SK-N-SH (cell line): ENCODE measurements around the gene CFAP221. TPM values are rescaled to one million over a fixed set of nuclear protein-coding genes. Genes with fewer than 3 reads are reported as not detected.
"Not testable (repeated sequence)": the region's sequence is repeated elsewhere in the genome, so short reads cannot be mapped to it uniquely, and the experiment has no call there.

Experiments
- CTCF ChIA-PET: fragments of 300-600, 350-600 bp; formaldehyde crosslinking; extraction: SDS; loops from one replicate; lab custom pipeline; 2021; lab: Yijun Ruan, JAX
- POLR2A ChIA-PET: fragments of 350-600 bp; sonication (Branson Sonifier 250); formaldehyde crosslinking; extraction: SDS; loops from one replicate; lab custom pipeline; 2020; ENCODE audit warnings: antibody characterized with exemption, inconsistent platforms; lab: Yijun Ruan, JAX
- DNase-seq: peaks from one replicate; pipeline ENCODE4 v3.0.0; 2012
- H2AFZ ChIP-seq: fragments of 200-600 bp; sonication (generic); 2 replicates; pipeline ENCODE4 v1.8.1; 2016; ENCODE audit warnings: antibody characterized with exemption, mild to moderate bottlenecking, low read depth
- H3F3A ChIP-seq: fragments of 200-600 bp; sonication (generic); replicated peaks from 2 replicates; pipeline ENCODE3; 2016; ENCODE audit warnings: antibody characterized with exemption, mild to moderate bottlenecking; ENCODE audit not compliant: insufficient read depth
- H3K27ac ChIP-seq, 2 experiments: fragments of 200-500 bp in 1 of 2; fragments of 200-600 bp in 1 of 2; sonication (Bioruptor generic) in 1 of 2; sonication (generic), shearing (Covaris generic) in 1 of 2; 2 replicates each; pipeline versions ENCODE4 v1.5.1 to v1.6.1; 2014 to 2016; ENCODE audit warnings: low read depth in 2 of 2, inconsistent platforms in 1 of 2, low read length in 1 of 2, mild to moderate bottlenecking in 1 of 2, mixed read lengths in 1 of 2
- H3K27me3 ChIP-seq: fragments of 200-600 bp; sonication (generic), shearing (Covaris generic); 2 replicates; pipeline ENCODE4 v1.6.1; 2016; ENCODE audit warnings: mixed run types; ENCODE audit not compliant: insufficient read depth
- H3K36me3 ChIP-seq, 2 experiments: fragments of 200-500 bp in 1 of 2; fragments of 200-600 bp in 1 of 2; sonication (Bioruptor generic) in 1 of 2; sonication (generic) in 1 of 2; replicated peaks in 1 of 2; 2 replicates each; pipeline versions ENCODE3 to v1.5.1; 2014 to 2016; ENCODE audit warnings: low read length in 1 of 2, mild to moderate bottlenecking in 1 of 2; ENCODE audit not compliant: insufficient read depth in 2 of 2, control insufficient read depth in 1 of 2
- H3K4me1 ChIP-seq, 2 experiments: fragments of 200-500 bp in 1 of 2; fragments of 200-600 bp in 1 of 2; sonication (Bioruptor generic) in 1 of 2; sonication (generic), shearing (Covaris generic) in 1 of 2; 2 replicates each; pipeline versions ENCODE4 v1.5.1 to v1.6.1; 2014 to 2016; ENCODE audit warnings: low read depth in 1 of 2, low read length in 1 of 2, mixed run types in 1 of 2; ENCODE audit not compliant: insufficient read depth in 2 of 2, control insufficient read depth in 1 of 2
- H3K4me2 ChIP-seq: fragments of 200-600 bp; sonication (generic), shearing (Covaris generic); 2 replicates; pipeline ENCODE4 v1.6.1; 2017; ENCODE audit warnings: mixed run types
- H3K4me3 ChIP-seq, 2 experiments: fragments of 200-500 bp in 1 of 2; fragments of 200-600 bp in 1 of 2; sonication (Bioruptor generic) in 1 of 2; sonication (generic), shearing (Covaris generic) in 1 of 2; 2 replicates each; pipeline versions ENCODE4 v1.5.1 to v1.8.1; 2014 to 2016; ENCODE audit warnings: low read depth in 2 of 2, inconsistent platforms in 1 of 2, low read length in 1 of 2, mild to moderate bottlenecking in 1 of 2, mixed read lengths in 1 of 2, moderate library complexity in 1 of 2
- H3K79me2 ChIP-seq: fragments of 200-600 bp; sonication (generic); 2 replicates; pipeline ENCODE4 v1.8.1; 2017; ENCODE audit warnings: mild to moderate bottlenecking; ENCODE audit not compliant: insufficient read depth
- H3K9ac ChIP-seq: fragments of 200-600 bp; sonication (generic); 2 replicates; pipeline ENCODE4 v1.6.1; 2017; ENCODE audit warnings: mixed run types
- H3K9me2 ChIP-seq: fragments of 200-600 bp; sonication (generic); 2 replicates; pipeline ENCODE4 v1.6.1; 2017; ENCODE audit warnings: mixed run types
- H3K9me3 ChIP-seq: fragments of 200-600 bp; sonication (generic); 2 replicates; pipeline ENCODE4 v1.6.1; 2017; ENCODE audit warnings: mixed run types, mild to moderate bottlenecking, moderate library complexity
- H4K20me1 ChIP-seq: fragments of 200-600 bp; sonication (generic); 2 replicates; pipeline ENCODE4 v1.6.1; 2017; ENCODE audit warnings: mild to moderate bottlenecking, mixed run types; ENCODE audit not compliant: insufficient read depth
- ELF1 ChIP-seq: IDR thresholded peaks from 2 replicates; pipeline ENCODE4 v1.4.0; 2012
- EZH2phosphoT487 ChIP-seq: fragments of 200-600 bp; sonication (generic); IDR thresholded peaks from 2 replicates; pipeline ENCODE4 v1.6.1; 2017; ENCODE audit warnings: low read depth, mixed run types, mild to moderate bottlenecking, antibody characterized with exemption, moderate library complexity, borderline replicate concordance
- FOSL2 ChIP-seq: IDR thresholded peaks from 2 replicates; pipeline ENCODE4 v1.4.0; 2012; ENCODE audit warnings: low read depth, mild to moderate bottlenecking, moderate library complexity, borderline replicate concordance
- FOXJ3 ChIP-seq: sonication (generic); formaldehyde crosslinking; IDR thresholded peaks from 2 replicates; pipeline ENCODE4 v1.5.1; 2020; ENCODE audit warnings: mild to moderate bottlenecking, missing genetic modification reagents
- FOXM1 ChIP-seq: IDR thresholded peaks from 2 replicates; pipeline ENCODE4 v1.4.0; 2012; ENCODE audit warnings: low read depth, mild to moderate bottlenecking
- GABPA ChIP-seq: IDR thresholded peaks from 2 replicates; pipeline ENCODE4 v1.4.0; 2012; ENCODE audit warnings: low read depth, mild to moderate bottlenecking
- GATA2 ChIP-seq: sonication (generic); formaldehyde crosslinking; IDR thresholded peaks from 2 replicates; pipeline ENCODE4 v1.5.0; 2020; ENCODE audit warnings: mild to moderate bottlenecking, missing genetic modification reagents
- JUND ChIP-seq: IDR thresholded peaks from 2 replicates; pipeline ENCODE4 v1.4.0; 2012
- MEF2A ChIP-seq: IDR thresholded peaks from 2 replicates; pipeline ENCODE4 v1.4.0; 2012; ENCODE audit warnings: low read depth, borderline replicate concordance
- NFIC ChIP-seq: IDR thresholded peaks from 2 replicates; pipeline ENCODE4 v1.4.0; 2012; ENCODE audit warnings: borderline replicate concordance
- POLR2AphosphoS5 ChIP-seq: IDR thresholded peaks from 2 replicates; pipeline ENCODE4 v1.6.1; 2012; ENCODE audit warnings: low read depth, low read length
- RAD21 ChIP-seq: IDR thresholded peaks from 2 replicates; pipeline ENCODE4 v1.6.1; 2012; ENCODE audit warnings: mild to moderate bottlenecking, low read length
- RCOR1 ChIP-seq: fragments of 150-350 bp; IDR thresholded peaks from 2 replicates; pipeline ENCODE4 v1.6.1; 2017; ENCODE audit warnings: antibody characterized with exemption, low read length
- REST ChIP-seq: IDR thresholded peaks from 2 replicates; pipeline ENCODE4 v1.6.1; 2012; ENCODE audit warnings: mild to moderate bottlenecking, low read depth, low read length, moderate library complexity
- RXRA ChIP-seq: IDR thresholded peaks from 2 replicates; pipeline ENCODE4 v1.4.0; 2012; ENCODE audit warnings: low read depth, mild to moderate bottlenecking, borderline replicate concordance
- SMC3 ChIP-seq: IDR thresholded peaks from 2 replicates; pipeline ENCODE4 v1.6.1; 2012; ENCODE audit warnings: low read depth, low read length, improper control_type of control experiment
- TAF1 ChIP-seq: IDR thresholded peaks from 2 replicates; pipeline ENCODE4 v1.6.1; 2012; ENCODE audit warnings: low read depth, mild to moderate bottlenecking, low read length, moderate library complexity, borderline replicate concordance
- TEAD4 ChIP-seq: IDR thresholded peaks from 2 replicates; pipeline ENCODE4 v1.4.0; 2012; ENCODE audit warnings: mild to moderate bottlenecking, borderline replicate concordance; ENCODE audit not compliant: insufficient read depth
- USF1 ChIP-seq: IDR thresholded peaks from 2 replicates; pipeline ENCODE4 v1.4.0; 2012; ENCODE audit warnings: low read depth, borderline replicate concordance
- ZBTB33 ChIP-seq: IDR thresholded peaks from 2 replicates; pipeline ENCODE4 v1.4.0; 2012; ENCODE audit warnings: low read depth, borderline replicate concordance
- WGBS: methylation state at CpG from one replicate; pipeline ENCODE4 v1.1.6; 2017; ENCODE audit warnings: low lambda C conversion rate; 5-methylcytosine and 5-hydroxymethylcytosine counted together
- polyA plus RNA-seq, 3 experiments: library from polyadenylated mRNA; depleted of rRNA; stranded (reverse); fragments of >200 nt; gene quantifications; 2 replicates each; pipeline ENCODE4 v1.2.3, GENCODE V29; 2012

CFAP221 gene
- polyA plus RNA-seq, 1 of the 3 experiments (the other 2 are of a cell fraction): 0.12 TPM

- no peak for TF ChIP-seq FOXM1
These were observed 72.2 kb downstream of the CFAP221 start (continued) for GRCh38 chr2:119616421-119616820.

- H3K27ac ChIP-seq: no peak overlapping the region
- H3K4me3 ChIP-seq: no peak overlapping the region
These were observed 73.2 kb downstream of the CFAP221 start for GRCh38 chr2:119617455-119617854.

GRCh38 chr2:119618725-119619124, 74.5 kb downstream of the CFAP221 start:
- H2AFZ ChIP-seq, H3K4me3 ChIP-seq, H3K9ac ChIP-seq, H4K20me1 ChIP-seq, H3K4me2 ChIP-seq, POLR2A ChIA-PET, DNase-seq, H3K36me3 ChIP-seq, H3K27me3 ChIP-seq, H3K9me2 ChIP-seq, H3F3A ChIP-seq, H3K79me2 ChIP-seq, H3K4me1 ChIP-seq, H3K9me3 ChIP-seq, H3K27ac ChIP-seq: not testable (repeated sequence)
- CTCF ChIA-PET: interaction anchor here (0.6 to 1.7 kb wide), 2 partner anchors 101 to 142 kb away, joined by 3 read pairs; no protein-coding TSS in a partner anchor
- 17% methylated on average over 2 of the region's 7 CpGs for WGBS

More at GRCh38 chr2:119617455-119617854, 73.2 kb downstream of the CFAP221 start:
- Histone ChIP-seq H4K20me1 (no peaks in the 10 kb centered on the region), H3K27me3 (no peaks in the 10 kb centered on the region), H3K79me2 (no peaks in the 10 kb centered on the region), H3K4me1 (no peaks in the 10 kb centered on the region), H3K4me2 (no peak overlapping the region), H3K9ac (no peak overlapping the region), H3K9me3 (no peaks in the 10 kb centered on the region)
- 23% methylated on average over 2 of the region's 2 CpGs for WGBS
- CTCF ChIA-PET: no interaction called here
- TF ChIP-seq FOXJ3 (CRISPR knock-in tag) (no peak), RXRA (no peak), RCOR1 (no peak), USF1 (no peak), MEF2A (no peak), ELF1 (no peak), TAF1 (no peak), GABPA (no peak), JUND (no peak), RAD21 (no peak), FOSL2 (no peak), EZH2phosphoT487 (no peak), GATA2 (CRISPR knock-in tag) (no peak), ZBTB33 (no peak), TEAD4 (no peak), POLR2AphosphoS5 (no peak), REST (no peak), SMC3 (no peak), NFIC (no peak)
- TF ChIP-seq, all 33 proteins: peak for 0
- POLR2A ChIA-PET: no interaction called here
- Histone ChIP-seq H2AFZ (no peak overlapping the region), H3F3A (no peaks in the 10 kb centered on the region), H3K9me2 (no peaks in the 10 kb centered on the region), H3K36me3 (no peaks in the 10 kb centered on the region)
- no peak for DNase-seq
